ENCODE measurements around the gene GRK4.

GRK4 gene

DNA sequence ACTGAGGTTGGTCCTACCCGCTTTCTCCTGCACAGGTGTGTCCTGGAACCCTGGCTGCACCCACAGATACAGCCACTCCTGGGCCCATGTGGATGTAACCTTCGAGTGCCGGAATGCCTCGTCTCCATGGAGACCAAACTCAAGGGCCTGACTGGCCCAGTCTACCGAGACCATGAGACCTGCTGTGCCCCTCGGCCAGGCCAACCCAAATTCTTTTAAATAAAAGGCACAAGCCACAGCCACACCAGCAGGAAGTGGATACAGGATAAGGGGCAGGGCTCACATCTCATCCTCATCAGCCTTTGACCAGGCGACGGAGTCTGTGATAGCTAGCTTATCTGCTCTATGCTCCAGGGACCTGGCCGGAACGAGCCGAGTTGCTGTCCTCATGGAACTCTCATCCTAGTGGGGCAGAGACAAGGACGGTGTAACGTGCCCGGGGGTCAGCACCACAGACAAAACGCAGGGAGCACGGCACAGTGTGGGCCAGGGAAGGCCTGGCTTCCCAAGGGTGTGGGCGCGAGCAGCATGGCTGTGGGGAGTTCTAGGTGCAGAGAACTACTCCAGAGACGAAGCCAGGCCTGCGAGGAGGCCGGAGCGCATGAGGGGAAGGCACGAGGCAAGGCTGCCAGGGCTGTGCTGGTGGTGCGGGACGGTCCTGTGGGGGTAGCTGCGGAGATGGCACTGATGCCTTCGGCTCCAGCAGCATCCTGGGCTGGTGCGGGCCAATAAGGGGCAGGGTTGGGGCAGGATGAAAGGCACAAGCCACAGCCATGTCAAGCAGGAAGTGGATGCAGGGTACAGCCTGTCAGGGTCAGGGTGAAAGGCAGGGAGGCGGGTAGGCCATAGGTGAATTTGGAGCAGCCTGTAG lies 22.9 kb upstream of the GRK4 start:
- TF ChIP-seq, protein P1, sequence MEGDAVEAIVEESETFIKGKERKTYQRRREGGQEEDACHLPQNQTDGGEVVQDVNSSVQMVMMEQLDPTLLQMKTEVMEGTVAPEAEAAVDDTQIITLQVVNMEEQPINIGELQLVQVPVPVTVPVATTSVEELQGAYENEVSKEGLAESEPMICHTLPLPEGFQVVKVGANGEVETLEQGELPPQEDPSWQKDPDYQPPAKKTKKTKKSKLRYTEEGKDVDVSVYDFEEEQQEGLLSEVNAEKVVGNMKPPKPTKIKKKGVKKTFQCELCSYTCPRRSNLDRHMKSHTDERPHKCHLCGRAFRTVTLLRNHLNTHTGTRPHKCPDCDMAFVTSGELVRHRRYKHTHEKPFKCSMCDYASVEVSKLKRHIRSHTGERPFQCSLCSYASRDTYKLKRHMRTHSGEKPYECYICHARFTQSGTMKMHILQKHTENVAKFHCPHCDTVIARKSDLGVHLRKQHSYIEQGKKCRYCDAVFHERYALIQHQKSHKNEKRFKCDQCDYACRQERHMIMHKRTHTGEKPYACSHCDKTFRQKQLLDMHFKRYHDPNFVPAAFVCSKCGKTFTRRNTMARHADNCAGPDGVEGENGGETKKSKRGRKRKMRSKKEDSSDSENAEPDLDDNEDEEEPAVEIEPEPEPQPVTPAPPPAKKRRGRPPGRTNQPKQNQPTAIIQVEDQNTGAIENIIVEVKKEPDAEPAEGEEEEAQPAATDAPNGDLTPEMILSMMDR (IDR thresholded peaks at IDR 0.05; ENCODE audit: insufficient read depth, low read length, poor library complexity, severe bottlenecking) = no peak
- Histone ChIP-seq H3K36me3 (ENCODE audit: control insufficient read depth, insufficient read depth, low read length) (peaks cover 61% of the 10 kb centered on the region), H3K27me3 (replicated peaks; ENCODE audit: control insufficient read depth, insufficient read depth, low read length) (no peaks in the 10 kb centered on the region), H3K4me3 (replicated peaks; ENCODE audit: low read depth, low read length) (no peak overlapping the region)
- no peak for DNase-seq (ENCODE audit: extremely low read depth, insufficient read length)

DNA sequence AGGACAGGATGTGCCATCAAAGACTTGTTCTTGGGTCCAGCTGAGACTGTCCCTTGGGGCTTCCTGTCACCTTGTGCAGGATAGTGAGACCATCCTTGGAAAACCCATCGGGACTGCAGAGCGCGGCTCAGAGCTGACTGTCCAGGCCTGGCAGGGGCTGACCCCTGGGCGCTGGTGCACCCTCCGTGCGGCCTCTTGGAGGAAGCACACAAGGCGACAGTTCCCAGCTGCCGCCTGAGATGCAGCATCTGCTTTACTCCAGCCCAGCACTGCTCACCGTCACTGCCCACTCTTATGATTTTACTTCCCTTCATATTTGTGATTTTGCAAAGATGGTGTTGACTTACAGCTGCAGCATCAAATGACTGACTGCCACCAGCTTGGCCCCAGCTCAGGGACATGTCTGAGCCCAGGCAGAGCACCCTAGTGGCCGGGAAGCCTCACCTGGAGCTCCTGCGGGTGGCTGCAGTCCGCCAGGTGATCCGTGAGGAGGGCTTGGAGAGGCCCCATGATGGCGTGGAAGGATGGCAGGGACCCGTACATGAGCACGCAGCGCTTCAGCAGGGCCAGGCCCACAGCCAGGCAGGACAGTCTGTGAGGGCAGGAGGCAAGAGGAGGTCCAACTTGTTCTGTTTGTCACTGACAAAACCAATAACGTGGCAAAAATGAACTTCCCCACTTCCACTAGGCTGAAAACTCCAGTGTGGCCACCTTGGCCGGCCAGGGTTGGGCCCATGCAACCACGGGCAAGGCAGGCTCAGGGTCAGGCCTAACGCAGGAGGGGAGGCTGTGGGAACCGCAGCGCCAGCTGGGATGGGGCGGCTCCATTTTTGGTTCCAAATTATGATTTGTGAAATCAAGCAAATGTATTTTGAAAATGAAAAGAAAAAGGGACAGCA lies 22.0 kb upstream of the GRK4 start:
- no peak for DNase-seq (ENCODE audit: extremely low read depth, insufficient read length)
- Histone ChIP-seq H3K36me3 (ENCODE audit: control insufficient read depth, insufficient read depth, low read length) (peaks cover 64% of the 10 kb centered on the region), H3K27me3 (replicated peaks; ENCODE audit: control insufficient read depth, insufficient read depth, low read length) (no peaks in the 10 kb centered on the region), H3K4me3 (replicated peaks; ENCODE audit: low read depth, low read length) (no peak overlapping the region)
- TF ChIP-seq, protein P1 (IDR thresholded peaks at IDR 0.05; ENCODE audit: insufficient read depth, low read length, poor library complexity, severe bottlenecking) = no peak

DNA sequence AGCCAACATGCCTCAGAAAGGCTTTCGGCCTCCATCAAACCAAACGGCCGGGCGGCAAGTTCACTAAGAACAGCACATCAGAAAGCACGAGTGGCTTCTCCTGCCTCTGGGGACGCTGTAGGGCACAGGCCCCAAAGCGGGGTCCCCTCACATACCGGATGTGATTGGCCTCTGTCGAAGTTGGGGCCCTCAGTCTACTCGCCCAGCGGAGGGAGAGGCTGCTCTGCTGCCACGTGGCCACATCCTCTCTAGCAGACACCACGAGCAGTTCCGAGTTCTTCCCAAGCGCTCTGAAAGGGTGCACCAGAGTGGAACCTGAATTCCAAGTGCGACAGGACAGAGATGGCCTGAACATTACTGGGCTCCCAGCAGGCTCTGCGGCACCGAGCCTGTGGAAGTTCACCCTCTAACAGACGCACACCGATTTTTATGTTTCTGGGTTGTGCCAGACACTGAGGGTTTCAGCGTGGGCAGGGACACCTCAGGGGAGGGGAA lies 21.3 kb upstream of the GRK4 start:
- DNase-seq (ENCODE audit: extremely low read depth, insufficient read length) = no peak
- H3K36me3 ChIP-seq (ENCODE audit: control insufficient read depth, insufficient read depth, low read length) = peaks cover 69% of the 10 kb centered on the region
- H3K4me3 ChIP-seq (replicated peaks; ENCODE audit: low read depth, low read length) = no peak overlapping the region
- TF ChIP-seq, protein P1 (IDR thresholded peaks at IDR 0.05; ENCODE audit: insufficient read depth, low read length, poor library complexity, severe bottlenecking) = no peak
- no peaks in the 10 kb centered on the region for H3K27me3 ChIP-seq (replicated peaks; ENCODE audit: control insufficient read depth, insufficient read depth, low read length)

DNA sequence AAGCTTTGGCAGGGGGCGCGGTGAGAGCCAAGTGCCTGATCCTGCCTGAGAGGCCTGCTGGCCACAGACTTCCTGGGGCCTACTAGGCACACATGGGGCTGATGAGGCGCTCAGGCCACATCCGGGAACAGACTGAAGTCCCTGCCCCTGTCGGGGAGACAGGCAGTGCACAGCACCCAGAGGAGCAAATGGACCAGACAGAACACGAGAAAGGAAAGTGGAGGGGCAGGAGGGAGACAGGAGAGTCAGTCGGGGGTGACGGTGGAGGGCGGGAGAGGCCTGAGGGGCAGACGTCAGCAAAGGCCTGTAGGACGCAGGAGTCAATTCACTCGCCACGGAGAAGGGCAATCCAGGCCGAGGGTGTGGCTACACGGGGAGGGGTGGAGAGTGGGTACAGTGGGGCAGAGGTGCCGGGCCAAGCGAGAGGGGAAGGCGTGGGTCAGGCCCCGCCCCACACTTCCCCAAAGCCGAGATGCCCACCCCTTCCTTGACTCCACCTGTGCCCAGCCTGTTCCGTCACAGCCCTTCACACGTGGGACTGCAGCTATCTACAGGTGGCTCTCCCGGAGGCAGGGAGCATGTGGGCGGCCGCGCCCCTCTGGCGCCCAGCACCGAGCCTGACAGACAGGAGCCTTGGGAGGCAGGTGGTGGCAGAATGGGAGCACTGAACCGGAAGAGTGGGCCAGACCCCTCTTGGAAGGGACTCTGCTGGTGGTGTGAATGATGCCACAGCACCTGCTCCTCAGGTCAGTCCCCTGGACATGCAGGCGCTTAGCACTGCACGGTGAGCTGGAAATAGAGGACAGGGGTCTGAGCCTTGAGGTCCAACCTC lies 20.6 kb upstream of the GRK4 start:
- Histone ChIP-seq H3K27me3 (replicated peaks; ENCODE audit: control insufficient read depth, insufficient read depth, low read length) (no peaks in the 10 kb centered on the region), H3K36me3 (ENCODE audit: control insufficient read depth, insufficient read depth, low read length) (peaks cover 72% of the 10 kb centered on the region), H3K4me3 (replicated peaks; ENCODE audit: low read depth, low read length) (no peak overlapping the region)
- no peak for DNase-seq (ENCODE audit: extremely low read depth, insufficient read length)
- TF ChIP-seq, protein P1 (IDR thresholded peaks at IDR 0.05; ENCODE audit: insufficient read depth, low read length, poor library complexity, severe bottlenecking) = no peak

DNA sequence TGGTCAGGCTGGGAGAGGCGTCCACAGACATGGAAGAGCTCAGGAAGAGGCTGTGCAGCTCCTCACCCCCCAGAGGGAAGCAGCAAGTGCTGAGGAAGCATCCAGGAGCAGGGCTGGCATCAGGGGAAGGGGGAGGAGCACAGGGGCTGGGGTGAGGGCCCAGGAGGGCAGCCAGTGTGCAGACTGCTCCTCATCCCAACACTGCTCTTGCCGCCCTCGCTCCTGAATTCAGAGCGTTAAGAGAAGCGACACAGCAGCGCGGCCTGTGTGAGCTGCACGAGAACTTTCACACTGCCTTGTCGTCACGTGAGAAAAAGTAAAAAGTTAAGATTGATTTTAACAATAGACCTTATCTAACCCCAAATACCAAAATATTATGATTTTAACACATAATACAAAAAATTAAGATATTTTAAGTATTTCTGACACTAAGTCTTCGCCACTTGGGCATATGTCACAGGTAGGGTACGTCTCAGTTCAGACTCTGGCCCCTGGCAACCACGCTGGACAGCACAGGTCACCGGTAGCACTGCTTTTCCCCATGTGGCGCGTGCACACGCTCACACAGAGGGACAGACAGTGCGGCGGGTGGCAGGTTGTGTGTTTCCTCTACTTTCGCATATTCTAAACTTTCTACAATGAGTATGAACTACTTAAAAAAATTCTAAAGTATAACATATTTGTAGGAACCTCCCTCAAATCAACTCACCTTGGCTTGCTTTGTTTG lies 19.8 kb upstream of the GRK4 start:
- no peak overlapping the region for H3K4me3 ChIP-seq (replicated peaks; ENCODE audit: low read depth, low read length)
- no peak for DNase-seq (ENCODE audit: extremely low read depth, insufficient read length)
- H3K27me3 ChIP-seq (replicated peaks; ENCODE audit: control insufficient read depth, insufficient read depth, low read length) = no peaks in the 10 kb centered on the region
- TF ChIP-seq, protein P1 (IDR thresholded peaks at IDR 0.05; ENCODE audit: insufficient read depth, low read length, poor library complexity, severe bottlenecking) = no peak
- peaks cover 75% of the 10 kb centered on the region for H3K36me3 ChIP-seq (ENCODE audit: control insufficient read depth, insufficient read depth, low read length)
